Tongue (tissue), 2 donors: ENCODE results near the gene SRP9. TPM values are rescaled to one million over a fixed set of nuclear protein-coding genes. Genes with fewer than 3 reads are reported as not detected.
"Not testable (repeated sequence)": the region's sequence is repeated elsewhere in the genome, so short reads cannot be mapped to it uniquely, and the experiment has no call there.

Experiments used
- DNase-seq: peaks from one replicate; pipeline ENCODE4 v3.0.0-alpha.2; 2015
- total RNA-seq: library from RNA; depleted of rRNA; stranded (reverse); fragments of >200 nt; gene quantifications from one replicate; pipeline ENCODE4 v1.2.3, GENCODE V29; 2014

The SRP9 gene
- total RNA-seq, 1 donor from 2014 or later = 249 TPM

DNA sequence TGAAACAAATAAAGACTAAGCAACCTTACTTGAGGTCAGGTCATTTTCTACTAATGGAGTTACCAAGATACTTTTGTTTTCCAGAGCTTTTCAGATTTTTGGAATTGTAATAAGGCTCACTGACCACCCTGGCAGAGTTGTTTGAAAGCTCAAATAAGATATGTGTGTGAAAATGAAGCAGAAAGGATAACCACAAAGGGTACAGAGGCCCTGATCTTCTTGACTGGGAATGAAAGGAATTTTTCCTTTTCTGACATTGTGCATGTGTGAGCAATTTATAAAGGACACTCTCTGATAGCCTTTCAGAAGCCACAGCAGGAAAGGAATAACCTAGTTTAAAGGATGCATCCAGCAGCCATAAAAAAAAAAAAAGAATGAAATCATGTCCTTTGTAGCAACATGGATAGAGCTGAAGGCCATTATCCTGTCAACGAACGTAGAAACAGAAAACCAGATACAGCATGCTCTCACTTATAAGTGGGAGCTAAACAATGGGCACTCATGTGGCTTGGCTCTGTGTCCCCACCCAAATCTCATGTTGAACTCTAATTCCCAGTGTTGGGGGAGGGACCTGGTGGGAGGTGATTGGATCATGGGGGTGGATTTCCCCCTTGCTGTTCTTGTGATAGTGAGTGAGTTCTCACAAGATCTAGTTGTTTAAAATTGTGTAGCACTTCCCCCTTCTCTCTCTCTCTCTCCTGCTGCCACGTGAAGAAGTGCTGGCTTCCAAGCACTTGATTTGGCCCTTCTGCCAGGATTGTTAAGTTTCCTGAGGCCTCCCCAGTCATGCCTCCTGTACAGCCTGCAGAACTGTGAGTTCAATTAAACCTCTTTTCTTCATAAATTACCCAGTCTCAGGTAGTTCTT is 3.1 kb upstream of the SRP9 start:
- no peak for DNase-seq

DNA sequence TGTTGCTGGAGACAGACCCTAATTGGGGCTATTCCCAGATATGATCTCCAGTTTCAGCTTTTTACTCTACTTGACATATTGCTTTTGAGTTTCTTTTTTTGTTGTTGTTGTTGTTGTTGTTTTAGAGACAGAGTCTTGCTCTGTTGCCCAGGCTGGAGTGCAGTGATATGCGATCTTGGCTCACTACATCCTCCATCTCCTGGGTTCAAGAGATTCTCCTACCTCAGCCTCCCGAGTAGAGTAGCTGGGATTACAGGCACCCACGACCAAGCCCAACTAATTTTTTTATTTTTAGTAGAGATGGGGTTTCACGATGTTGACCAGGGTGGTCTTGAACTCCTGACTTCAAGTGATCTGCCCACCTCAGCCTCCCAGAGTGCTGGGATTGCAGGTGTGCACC is 1.3 kb upstream of the SRP9 start:
- DNase-seq = no peak

DNA sequence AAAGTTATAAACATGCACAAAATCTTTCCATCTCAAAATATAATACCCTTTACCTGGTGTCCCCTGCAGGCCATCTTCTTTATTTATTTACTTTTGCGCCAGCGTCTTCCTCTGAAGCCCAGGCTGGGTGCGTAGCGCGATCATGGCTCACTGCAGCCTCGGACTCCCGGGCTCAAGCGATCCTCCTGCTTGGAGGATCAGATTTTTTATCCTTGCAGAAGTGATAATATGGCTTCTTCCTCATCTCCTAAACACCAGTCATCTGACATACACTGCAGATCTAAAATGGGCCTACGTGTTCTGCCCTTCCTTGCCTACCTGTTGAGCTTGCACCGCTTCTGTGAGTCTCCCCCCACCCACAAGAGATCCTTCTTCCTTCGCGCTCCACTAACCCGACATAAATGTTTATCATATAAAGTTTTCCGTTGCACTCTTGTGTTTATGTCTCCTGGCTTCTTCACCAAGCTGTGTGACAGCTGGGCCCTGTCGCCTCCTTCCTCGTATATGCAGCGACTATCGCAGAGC is 506 bp upstream of the SRP9 start:
- no peak for DNase-seq

DNA sequence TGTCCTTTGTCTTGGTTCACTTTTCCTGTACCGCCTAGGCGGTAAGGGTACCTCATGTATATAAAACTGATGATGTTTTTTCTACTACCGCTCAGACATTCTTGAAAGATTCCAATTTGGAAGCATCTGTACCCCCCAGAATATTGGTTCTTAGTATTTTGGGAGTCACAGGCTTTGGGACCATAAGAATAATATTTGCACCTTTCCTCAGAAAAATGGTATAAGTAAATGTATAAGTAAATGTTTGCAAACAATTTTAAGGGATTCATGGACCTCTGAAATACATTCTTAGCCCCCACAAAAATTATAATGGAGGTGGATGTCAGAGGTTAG is 677 bp downstream of the SRP9 start:
- no peak for DNase-seq

DNA sequence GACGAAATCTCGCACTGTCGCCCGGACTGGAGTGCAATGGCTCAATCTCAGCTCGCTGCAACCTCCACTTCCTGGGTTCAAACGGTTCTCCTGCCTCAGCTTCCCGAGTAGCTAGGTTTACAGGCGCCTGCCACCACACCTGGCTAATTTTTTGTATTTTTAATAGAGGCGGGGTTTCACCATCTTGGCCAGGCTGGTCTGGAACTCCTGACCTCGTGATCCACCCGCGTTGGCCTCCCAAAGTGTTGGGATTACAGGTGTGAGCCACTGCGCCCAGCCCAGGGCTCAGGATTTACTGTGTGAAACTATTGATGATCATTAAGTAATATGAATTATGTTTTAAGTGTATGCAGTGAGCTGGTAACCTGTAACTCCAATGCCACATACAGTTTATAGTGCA is 1.5 kb downstream of the SRP9 start:
- not testable (repeated sequence) for DNase-seq

DNA sequence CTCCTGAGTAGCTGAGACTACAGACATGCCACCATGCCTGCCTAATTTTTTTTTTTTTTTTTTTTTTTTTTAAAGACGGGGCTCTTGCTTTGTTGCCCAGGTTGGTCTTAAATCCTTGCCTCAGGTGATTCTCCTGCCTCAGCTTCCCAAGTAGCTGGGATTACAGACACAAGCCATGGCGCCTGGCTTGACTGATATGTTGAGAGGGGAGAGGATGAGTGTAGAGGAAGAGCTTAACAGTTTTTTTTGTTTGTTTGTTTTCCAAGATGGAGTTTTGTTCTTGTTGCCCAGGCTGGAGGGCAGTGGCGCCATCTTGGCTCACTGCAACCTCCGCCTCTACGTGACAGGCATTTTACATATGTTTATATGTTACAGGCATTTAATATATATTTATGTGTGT is 2.5 kb downstream of the SRP9 start:
- no peak for DNase-seq

DNA sequence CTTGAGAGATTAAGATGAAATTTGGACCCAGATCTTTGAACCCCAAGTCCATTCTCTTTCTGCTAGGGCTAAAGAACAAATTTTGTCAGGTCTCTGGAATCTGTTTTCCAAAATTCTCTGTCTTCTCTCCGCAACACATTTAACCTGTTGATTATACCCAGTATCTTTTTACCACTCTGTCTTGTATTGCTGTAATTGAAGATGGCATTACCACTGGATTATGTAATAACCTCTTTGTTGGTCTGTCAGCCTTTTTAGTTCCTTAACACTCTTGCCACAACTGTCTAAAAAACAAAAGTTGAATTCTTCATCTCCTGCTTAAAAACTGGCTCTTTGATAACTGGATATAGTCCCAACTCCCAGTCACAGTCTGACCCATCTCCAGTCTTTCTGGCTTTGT is 3.0 kb downstream of the SRP9 start:
- no peak for DNase-seq

DNA sequence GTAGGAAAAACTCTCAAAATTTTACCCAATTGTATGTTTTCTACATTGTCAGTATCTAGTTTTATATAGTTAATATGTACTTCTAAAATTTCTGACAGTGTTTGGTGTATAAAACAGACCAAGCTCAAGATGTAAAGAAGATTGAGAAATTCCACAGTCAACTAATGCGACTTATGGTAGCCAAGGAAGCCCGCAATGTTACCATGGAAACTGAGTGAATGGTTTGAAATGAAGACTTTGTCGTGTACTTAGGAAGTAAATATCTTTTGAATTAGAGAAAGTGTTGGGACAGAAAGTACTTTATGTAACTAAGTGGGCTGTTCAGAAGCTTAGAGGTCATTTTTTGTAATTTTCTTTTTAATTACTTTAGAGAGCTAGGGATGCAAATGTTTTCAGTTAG is 11.5 kb downstream of the SRP9 start:
- DNase-seq = not testable (repeated sequence)

DNA sequence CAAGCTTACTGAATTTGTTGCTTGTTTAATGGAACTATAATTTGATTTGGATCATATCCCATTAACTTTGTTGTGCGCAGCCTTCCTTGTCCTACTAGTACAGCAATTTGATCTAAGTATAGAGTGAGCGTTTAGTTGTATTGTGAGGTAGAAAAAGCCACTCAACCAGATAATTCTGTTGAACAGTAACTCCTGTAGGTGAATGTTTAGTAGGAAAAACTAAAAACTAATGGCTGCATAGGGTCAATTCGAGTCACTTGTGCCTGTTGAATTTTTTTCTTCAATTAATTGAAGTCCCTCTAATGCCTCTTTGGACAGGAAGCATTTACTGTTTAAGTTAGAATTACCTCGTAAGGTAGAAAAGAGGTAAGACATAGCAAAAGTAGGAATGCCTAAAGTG is 17.3 kb downstream of the SRP9 start:
- no peak for DNase-seq

DNA sequence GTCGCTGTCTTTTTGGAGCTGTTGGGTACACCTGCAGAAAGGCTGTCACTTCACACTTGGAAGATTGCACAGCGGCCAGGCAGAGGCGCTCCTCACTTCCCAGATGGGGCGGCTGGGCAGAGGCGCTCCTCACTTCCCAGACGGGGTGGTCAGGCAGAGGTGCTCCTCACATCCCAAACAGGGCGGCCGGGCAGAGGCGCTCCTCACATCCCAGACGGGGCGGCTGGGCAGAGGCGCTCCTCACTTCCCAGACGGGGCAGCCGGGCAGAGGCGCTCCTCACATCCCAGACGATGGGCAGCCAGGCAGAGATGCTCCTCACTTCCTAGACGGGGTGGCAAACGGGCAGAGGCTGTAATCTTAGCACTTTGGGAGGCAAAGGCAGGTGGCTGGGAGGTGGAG is 18.5 kb downstream of the SRP9 start:
- DNase-seq = not testable (repeated sequence)

DNA sequence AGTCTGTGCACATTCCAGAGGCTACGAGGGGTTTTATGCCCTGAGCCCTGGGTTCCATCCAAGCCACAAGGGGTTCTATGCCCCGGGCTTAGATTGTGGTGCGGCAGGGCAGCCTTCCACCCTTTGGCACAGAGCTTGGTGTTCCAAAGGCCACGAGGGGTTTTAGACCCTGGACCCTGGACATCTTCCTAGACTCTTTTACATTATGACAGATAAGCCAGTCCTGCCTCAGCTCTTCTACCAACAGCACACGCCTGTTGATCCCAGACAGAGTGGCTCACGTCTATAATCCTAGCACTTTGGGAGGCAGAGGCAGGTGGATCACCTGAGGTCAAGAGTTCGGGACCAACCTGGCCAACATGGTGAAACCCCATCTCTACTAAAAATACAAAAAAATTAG is 23.5 kb downstream of the SRP9 start:
- not testable (repeated sequence) for DNase-seq

DNA sequence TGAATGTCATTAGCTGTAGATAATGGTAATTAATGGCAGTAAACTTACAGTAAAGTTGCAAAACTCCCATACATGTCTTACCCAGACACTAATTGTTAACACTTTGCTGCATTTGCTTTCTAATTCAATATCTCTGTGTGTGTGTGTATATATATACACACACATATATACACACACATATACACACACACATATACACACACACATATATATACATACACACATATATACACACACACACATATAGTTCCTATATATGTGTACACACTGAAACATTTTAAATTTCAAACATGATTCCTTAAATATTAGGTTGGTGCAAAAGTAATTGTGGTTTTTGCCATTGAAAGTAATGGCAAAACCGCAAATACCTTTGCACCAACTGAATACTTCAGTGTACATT is 28.6 kb downstream of the SRP9 start:
- no peak for DNase-seq

DNA sequence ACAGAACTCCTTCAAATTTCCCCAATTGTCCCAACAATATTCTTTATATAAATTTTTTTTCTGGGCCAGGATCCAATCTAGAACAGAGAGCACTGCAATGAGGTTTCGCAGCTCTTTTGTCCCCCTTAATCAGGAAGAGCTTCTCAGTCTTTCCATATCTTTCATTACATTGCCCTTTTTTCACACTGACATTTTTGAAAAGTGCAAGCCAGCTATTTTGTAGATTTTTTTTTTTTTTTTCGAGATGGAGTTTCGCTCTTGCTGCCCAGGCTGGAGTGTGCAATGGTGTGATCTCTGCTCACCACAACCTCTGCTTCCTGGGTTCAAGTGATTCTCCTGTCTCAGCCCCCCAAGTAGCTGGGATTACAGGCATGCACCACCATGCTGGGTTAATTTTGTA is 29.1 kb downstream of the SRP9 start:
- DNase-seq = not testable (repeated sequence)

DNA sequence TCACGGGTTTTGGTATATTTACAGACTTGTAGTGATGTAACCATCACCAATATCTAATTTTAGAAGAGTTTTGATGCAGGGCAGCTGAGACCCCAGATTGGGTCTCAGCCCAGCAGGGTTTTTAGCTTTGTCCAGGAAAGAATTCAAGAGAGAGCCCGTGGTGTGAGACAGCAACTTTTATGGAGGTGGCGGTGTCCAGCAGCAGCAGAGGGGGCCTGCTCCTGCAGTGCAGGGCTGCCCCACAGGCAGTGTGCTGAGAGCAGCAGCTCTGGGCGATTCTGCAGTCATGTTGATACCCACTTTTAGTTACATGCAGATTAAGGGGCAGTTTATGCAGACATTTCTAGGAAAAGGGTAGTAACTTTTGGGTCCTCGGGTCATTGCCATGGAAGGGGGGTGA is 30.5 kb downstream of the SRP9 start:
- DNase-seq = no peak

DNA sequence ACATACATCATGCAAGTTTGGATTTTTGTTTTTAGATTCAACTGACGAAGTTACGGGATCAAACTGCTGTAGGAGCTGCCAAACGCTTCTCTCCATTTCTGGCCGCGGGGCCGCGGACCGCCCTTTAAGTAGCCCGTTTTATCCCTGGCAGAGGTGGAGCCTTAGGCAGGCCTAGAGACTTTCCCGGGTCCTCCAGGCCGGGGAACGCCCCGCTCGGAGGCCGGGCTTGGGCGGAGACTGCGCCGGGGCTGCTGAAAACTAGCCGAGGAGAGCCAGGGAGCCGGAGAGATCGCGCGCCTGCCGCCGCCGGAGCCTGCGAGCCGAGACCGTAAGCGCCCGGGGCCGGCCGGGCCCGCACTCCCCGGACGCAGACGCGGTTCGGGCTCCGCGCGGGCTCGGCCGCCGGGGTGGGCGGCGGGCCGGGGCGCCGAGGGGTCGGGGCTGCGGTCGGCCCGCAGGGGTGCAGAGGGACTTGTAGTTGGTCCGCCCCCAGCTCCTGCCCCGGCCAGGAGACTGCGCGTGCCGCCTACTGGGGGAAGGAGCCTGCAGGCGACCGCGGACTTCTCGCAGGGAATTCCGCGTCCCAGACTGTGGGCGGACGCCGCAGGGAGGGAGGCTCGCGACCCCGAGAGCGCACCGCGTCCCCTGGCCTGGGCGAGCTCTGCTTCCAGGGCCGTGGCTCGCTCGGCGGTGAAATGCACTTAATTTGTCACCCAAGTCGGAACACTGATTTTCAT is 32.4 kb downstream of the SRP9 start, which contains the start of gene EPHX1:
TSS of gene EPHX1 (plus strand) at position 283 of the 737 bp plus-strand sequence. CDS start 18,606 bp downstream, outside the sequence.
- peak; percentile 93 for DNase-seq

DNA sequence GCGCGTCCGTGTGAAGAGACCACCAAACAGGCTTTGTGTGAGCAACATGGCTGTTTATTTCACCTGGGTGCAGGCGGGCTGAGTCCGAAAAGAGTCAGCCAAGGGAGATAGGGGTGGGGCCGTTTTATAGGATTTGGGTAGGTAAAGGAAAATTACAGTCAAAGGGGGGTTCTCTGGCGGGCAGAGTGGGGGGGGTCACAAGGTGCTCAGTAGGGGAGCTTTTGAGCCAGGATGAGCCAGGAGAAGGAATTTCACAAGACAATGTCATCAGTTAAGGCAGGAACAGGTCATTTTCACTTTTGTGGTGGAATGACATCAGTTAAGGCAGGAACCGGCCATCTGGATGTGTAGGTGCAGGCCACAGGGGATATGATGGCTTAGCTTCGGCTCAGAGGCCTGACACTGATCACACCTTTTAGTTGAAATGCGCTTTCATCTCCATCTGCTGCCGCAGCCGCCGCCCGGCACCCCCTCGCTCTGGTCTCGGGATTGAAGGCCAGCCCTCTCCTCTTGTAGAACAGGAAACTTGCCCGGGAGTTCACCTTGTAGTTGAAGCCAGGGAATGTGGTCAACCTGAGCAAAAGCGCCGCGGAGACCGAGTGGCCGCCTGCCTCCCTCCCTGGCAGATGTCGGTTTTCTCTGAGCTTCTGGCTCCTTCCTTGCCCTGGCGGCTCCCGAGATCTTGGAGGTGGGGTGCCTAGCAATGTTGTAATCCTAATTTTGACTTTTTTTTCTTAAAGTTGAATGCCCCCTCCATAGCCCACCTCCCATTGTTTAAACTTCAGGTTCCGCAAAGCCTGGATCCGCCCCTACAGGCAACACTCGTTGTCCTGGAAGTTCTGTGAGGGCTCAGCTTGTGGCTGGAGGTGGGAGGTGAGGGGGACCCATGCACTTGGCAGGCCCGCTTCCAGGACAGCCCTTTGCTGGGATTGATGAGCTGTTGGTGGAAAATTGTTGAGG is 33.2 kb downstream of the SRP9 start:
- DNase-seq = peak; percentile 58

DNA sequence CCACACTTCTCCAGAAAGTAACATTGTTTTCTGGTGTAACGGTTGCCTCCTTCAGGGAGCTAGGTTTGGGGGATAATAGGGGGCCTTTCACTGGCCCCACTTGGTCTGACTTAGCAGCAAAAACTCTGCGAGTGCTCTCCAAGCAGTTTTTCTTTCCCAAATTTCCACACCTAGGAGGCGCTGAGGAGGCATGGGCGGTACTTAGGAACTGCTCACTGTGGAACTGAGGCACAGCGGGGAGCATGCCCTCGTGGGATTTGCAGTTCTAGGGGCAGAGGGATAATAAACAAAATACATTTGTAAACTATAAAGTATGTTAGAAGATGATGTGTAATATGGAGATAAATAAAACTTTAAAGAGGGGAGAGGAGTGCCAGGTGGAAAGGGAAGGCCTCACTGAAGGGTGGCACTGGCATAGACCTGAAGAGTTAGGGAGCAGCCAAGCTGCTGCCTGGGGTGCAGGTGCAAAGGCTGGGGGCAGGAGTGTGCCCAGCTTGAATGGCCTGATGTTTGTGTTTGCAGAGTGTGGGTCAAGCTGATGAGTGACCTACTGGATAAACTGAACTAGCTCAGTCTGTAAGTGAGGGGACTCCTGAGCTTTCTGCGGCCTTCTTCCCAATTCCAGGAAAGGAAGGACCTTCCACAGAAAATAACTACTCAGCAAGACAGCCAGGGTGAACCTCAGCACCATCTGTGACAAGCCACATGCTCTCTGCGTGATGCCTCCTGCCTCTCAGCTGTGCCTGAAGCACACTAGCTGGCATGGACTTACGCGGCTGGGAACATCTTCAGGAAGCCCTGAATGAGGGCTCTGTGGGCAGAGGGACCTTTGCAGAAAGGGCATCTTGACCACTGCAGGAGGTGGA is 34.2 kb downstream of the SRP9 start:
- peak; percentile 47 for DNase-seq

DNA sequence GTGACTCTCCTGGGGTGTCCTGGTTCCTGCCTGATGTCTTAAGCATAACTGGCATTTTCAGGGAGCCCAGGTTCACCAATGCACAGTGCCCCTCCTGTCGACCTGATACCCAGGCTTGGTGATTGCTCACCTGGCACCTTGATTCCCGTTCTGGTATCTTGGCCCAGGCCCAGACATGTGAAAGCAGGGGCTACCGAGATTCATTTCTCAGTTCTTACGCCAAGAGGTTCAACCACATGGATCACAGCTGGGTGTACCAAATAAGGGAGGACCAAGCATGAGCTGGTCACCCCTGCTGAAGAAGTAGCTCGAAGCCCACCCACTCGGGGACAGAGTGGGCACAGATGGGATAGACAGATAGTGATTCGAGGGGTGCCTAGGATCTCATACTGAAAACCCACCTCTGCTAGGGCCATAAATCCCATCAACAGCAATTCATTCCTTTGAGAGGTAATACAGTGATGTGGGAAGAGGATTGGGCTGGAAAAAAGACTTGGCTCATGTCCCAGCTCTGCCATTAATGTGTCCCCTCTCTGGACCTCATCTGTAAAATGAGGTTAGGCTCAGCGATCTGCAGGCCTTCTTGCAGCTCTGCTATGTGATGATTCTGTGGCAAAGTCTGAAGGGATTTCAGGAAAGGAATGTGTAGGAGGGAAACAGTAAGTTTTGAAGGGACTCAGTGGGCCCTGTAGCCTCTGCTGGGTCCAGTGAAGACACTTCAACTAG is 35.0 kb downstream of the SRP9 start:
- DNase-seq = no peak

DNA sequence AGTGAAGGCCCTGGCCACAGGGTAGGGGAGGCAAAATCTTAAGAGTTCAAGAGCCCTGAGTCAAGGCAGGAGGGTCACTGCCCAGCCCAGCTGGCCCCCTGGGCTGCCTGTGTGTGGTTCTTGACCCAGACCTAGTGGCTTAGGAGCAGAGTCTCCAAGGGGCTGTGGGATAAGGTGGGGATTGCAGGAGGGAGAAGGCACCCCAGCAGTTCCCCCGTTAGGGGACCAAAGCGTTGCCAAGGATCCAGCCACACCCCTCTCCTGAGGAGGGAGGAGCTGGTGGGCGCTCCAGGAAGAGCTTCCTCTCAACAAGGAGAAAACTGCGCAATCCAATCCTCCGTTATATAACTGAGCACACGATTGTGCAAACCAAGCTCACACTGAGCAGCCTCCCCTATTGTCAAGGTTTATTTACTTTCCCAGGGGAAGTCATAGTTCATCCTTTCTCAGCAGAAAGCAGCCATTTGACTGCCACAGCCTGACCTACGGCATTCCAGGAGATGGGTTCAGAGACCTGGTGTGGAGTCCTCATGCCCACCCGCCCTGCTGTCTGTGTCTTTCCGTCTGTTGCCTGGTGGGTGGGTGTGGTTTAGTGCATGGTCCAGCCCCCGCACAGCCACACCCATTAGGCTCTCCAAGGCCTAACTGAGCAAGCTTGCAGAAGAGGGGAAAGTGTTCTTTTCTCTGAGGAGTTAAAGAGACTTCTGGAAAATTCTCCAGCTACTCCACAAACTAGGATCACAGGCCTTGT is 35.8 kb downstream of the SRP9 start:
- peak; percentile 46 for DNase-seq

DNA sequence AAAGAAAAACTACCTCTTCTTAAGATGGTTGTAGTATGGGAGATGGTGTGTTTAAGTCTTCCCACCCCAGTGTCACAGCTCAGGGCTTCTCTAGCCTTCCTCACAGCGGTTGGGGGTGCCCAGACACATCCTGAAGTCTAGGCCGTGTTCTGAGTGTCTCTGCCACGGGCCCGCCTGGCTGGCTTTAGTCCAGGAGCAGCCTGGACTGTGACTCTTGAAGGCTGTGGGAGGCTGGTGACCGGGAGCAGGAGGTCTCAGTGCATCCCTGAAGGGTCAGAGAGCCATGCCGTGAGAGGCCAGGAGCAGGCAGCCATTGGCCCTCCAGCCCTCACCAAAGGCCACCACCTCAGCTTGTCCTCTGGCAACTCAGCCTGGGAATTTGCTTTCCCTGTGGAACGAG is 36.8 kb downstream of the SRP9 start:
- DNase-seq = no peak
